ENCODE measurements around the gene SDK2. TPM values are rescaled to one million over a fixed set of nuclear protein-coding genes. Genes with fewer than 3 reads are reported as not detected.

Gene SDK2
- total and polyA plus RNA-seq, 2 of the 4 experiments (the other 2 are of a cell fraction) = under 0.01 to 0.03 TPM

GRCh38 chr17:73513426-73513825, 130.8 kb downstream of the SDK2 start:
- no peak overlapping the region for H3K27ac ChIP-seq (ENCODE audit: insufficient read depth, low read length)
- no peak overlapping the region for H2BK120ac ChIP-seq (ENCODE audit: low read depth, low read length)
- no peak for DNase-seq
- H4K5ac ChIP-seq (ENCODE audit: low read depth, low read length) = no peak overlapping the region
- CTCF ChIA-PET = no interaction called here
- no peak overlapping the region for H3K18ac ChIP-seq (ENCODE audit: low read depth, low read length)
- ATAC-seq (ENCODE audit: low read depth) = no peak
- no peak overlapping the region for H3K4me2 ChIP-seq (ENCODE audit: low read depth, low read length)
- no CpG with 5 or more reads among the region's 10 CpGs for WGBS, 2 experiments (ENCODE audit: extremely low coverage in 2 of 2, insufficient read length in 1 of 2)
- no peak overlapping the region for H3K23ac ChIP-seq (ENCODE audit: low read depth, low read length)
- dilution Hi-C loops (cut with HindIII; ENCODE audit: low sequenced_read_pairs, unreplicated experiment) = no loop called here
- no peak overlapping the region for H2BK15ac ChIP-seq (ENCODE audit: low read depth, low read length)
- POLR2A ChIA-PET (ENCODE audit: unreplicated experiment) = interaction anchor here (0.6 kb wide), 1 partner anchor 9 kb away, joined by 3 read pairs; no protein-coding TSS in a partner anchor
- no peak overlapping the region for H3K56ac ChIP-seq (ENCODE audit: extremely low read depth, insufficient read depth, low read length)
- H3K9ac ChIP-seq (ENCODE audit: low read depth, low read length) = no peak overlapping the region
- no peak overlapping the region for H4K8ac ChIP-seq (ENCODE audit: low read depth in 2 of 2, low read length in 2 of 2)
- H3K14ac ChIP-seq (replicated peaks; ENCODE audit: low read depth, low read length) = no peak overlapping the region
- no peak overlapping the region for H2AK9ac ChIP-seq (replicated peaks; ENCODE audit: low read depth, low read length, poor library complexity)
- TF ChIP-seq RFX5 (IDR thresholded peaks at IDR 0.05; ENCODE audit: low read depth, low read length) (no peak), NFE2L2 (IDR thresholded peaks at IDR 0.05; ENCODE audit: low read depth, low read length) (no peak), MAFK (IDR thresholded peaks at IDR 0.05; ENCODE audit: low read depth, low read length) (no peak), CTCF (conservative IDR thresholded peaks at IDR 0.05; ENCODE audit: low read depth, low read length) (no peak), MXI1 (IDR thresholded peaks at IDR 0.05; ENCODE audit: borderline replicate concordance, low read depth, low read length) (no peak), FOS (IDR thresholded peaks at IDR 0.05; ENCODE audit: low read depth, low read length) (no peak), POLR2A (IDR thresholded peaks at IDR 0.05; ENCODE audit: low read depth, low read length) (no peak), USF2 (IDR thresholded peaks at IDR 0.05; ENCODE audit: low read depth, low read length) (no peak), RAD21 (IDR thresholded peaks at IDR 0.05; ENCODE audit: low read length) (no peak), SMC3 (IDR thresholded peaks at IDR 0.05; ENCODE audit: low read depth, low read length) (no peak), CEBPB (IDR thresholded peaks at IDR 0.05; ENCODE audit: low read depth, low read length) (no peak), MAZ (IDR thresholded peaks at IDR 0.05; ENCODE audit: borderline replicate concordance, low read depth, low read length) (no peak), RCOR1 (IDR thresholded peaks at IDR 0.05; ENCODE audit: insufficient replicate concordance, low read length) (no peak)
- H4K91ac ChIP-seq (ENCODE audit: insufficient read depth, low read depth, low read length) = no peak overlapping the region
- no TSS peak for BruUV-seq (replicated peaks)
- no peaks in the 10 kb centered on the region; the same call in 1 of the 2 replicates for H3K27me3 ChIP-seq (ENCODE audit: control insufficient read depth, insufficient read depth, low read length)
- no peaks in the 10 kb centered on the region for H3K79me1 ChIP-seq (ENCODE audit: low read depth in 1 of 2, low read length in 2 of 2)
- intact Hi-C loops (cut with micrococcal nuclease) = no loop called here
- no peaks in the 10 kb centered on the region for H3K4me1 ChIP-seq (ENCODE audit: control insufficient read depth, insufficient read depth, low read length)
- H3K4me3 ChIP-seq (ENCODE audit: insufficient read depth, low read depth, low read length) = no peak overlapping the region
- in situ Hi-C loops (cut with MboI; ENCODE audit: low sequenced_read_pairs) = no loop called here
- no peaks in the 10 kb centered on the region for H3K9me3 ChIP-seq (ENCODE audit: control insufficient read depth, insufficient read depth, low read length)
- H4K20me1 ChIP-seq (ENCODE audit: insufficient read depth, low read length) = no peaks in the 10 kb centered on the region
- no peak overlapping the region for H3K4ac ChIP-seq (ENCODE audit: low read depth, low read length)
- no peaks in the 10 kb centered on the region for H3K9me1 ChIP-seq (ENCODE audit: insufficient read depth, low read length)
- no peak overlapping the region for H2BK20ac ChIP-seq (ENCODE audit: low read depth, low read length)
- no peak overlapping the region for H2BK5ac ChIP-seq (ENCODE audit: low read depth, low read length, poor library complexity, severe bottlenecking)
- no peaks in the 10 kb centered on the region for H3K36me3 ChIP-seq (ENCODE audit: control insufficient read depth, insufficient read depth, low read length)
- H2AFZ ChIP-seq (replicated peaks; ENCODE audit: low read length, poor library complexity) = no peak overlapping the region
- H2AK5ac ChIP-seq (ENCODE audit: low read depth, low read length) = no peak overlapping the region
